UCSD-AML1 (cell line): ENCODE data around the gene CHAC2.

Experiments used
- DNase-seq: peaks from one replicate; lab custom pipeline; 2025; ENCODE audit not compliant: unreplicated experiment; lab: John Stamatoyannopoulos, UW

Gene CHAC2

DNA sequence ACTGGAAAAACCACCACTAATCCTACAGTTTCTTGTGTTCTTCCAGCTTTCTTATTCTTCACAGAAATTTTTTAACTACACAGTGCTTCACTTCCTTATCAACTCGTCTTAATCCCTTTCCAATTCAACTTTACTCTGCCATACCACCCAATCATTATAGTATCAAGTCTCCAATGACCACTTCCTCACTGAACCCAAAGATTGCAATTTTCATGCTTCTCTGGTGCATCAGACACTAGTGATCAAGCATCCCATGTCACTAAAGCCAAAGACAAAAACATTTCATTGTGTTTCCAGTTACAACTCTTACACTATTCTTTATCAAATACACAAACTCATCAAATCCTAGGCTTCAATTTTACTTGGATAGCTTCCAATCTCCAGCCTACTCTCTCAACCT is 9.5 kb downstream of the CHAC2 start:
- no peak for DNase-seq

DNA sequence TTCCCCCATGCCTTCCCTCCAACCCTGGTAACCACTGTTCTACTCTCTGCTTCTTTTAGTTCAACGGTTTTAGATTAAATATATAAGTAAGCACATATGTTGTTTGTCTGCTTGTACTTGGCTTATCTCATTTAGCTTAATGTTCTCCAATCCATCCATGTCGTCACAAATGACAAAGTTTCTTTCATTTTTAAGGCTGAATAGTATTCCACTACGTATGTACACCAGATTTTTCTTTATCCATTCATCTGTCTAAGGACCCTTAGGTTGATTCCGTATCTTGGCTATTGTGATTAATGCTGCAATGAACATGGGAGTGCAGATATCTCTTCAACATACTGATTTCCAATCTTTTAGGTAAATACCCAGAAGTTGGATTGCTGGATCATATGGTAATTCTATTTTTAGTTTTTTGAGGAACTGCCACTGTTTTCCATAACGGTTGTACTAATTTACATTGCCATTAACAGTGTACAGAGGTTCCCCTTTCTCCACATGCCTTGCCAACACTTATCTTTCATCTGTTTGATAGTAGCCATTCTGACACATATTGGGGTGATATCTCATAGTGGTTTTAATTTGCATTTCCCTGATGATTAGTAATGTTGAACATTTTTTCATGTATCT is 11.0 kb downstream of the CHAC2 start:
- DNase-seq = no peak

DNA sequence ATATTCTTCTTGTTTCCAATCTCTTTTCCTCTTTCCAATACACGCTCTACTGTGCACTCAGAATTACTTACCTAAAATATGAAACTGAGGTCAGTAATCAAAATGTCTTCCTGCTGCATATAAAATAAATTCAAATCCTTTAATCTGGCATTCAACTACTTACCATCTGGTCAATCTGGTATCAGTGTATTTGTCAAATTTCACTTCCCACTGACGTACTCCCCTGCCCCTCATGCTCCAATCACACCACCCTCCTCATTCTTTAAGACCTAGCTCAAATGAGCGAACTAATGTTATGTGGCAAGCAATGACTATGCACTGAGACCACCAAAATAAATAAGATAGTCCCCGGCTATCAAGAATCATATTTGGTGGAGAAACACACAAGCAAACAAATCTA is 12.5 kb downstream of the CHAC2 start:
- DNase-seq = no peak

DNA sequence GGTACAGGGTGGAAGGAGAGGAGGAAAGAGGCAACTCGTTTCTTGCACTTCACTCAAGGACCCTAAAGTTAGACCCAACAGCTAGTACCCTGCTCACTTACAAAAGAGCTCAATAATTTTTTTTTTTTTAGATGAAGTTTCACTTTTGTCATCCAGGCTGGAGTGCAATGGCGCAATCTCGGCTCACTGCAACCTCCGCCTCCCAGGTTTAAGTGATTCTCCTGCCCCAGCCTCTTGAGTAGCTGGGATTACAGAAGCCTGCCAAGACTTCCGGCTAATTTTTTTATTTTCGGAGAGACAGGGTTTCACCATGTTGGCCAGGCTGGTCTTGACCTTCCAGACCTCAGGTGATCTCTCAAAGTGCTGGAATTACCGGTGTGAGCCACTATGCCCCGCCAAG is 15.1 kb downstream of the CHAC2 start:
- no peak for DNase-seq

DNA sequence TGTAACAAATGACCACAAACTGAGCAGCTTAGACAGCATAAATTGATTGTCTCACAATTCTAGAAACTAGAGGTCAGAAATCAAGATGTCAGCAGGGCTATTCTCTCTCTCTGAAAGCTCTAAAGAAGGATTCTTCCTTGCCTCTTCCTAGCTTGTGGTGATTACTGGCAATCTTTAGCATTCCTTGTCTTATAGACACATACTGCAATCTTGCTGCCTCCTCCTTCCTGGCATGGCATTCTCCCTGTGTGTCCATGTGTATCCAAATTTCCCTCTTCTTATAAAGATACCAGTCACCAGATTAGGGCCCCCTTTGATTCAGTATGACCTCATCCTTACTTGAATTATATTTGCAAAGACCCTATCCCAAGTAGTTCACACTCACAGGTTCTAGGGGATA is 16.8 kb downstream of the CHAC2 start:
- no peak for DNase-seq

DNA sequence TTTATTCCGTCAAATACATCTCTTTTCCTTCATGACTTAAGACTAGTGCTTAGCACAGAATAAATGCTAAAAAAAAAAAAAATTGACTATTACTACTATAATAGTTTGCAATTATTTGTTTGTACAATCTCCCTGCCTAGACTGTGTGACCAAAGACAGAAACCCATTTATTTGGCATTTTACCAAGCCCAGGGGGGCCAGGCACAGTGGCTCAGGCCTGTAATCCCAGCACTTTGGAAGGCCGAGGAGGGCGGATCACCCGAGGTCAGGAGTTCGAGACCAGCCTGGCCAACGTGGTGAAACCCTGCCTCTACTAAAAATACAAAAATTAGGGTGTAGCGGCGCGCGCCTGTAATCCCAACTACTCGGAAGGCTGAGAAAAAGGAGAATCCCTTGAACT is 17.8 kb downstream of the CHAC2 start:
- no peak for DNase-seq

DNA sequence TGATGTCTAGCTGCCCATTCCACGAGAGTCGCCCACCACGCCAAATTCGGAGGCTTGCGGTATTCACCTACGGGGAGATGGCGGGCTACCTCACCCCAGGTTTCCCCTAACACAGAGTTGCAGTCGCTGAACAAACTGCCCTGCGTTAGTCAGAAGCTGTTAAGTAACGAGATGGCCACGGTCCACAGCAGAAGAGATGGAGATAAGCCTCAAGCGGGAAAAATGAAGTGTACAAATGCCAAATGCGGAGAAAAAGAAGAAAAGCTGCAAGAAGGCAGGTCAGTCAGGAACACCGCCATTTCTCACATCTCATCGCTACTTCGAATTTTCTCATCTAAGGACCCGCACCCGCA is 18.7 kb downstream of the CHAC2 start:
- peak; percentile 49 for DNase-seq

DNA sequence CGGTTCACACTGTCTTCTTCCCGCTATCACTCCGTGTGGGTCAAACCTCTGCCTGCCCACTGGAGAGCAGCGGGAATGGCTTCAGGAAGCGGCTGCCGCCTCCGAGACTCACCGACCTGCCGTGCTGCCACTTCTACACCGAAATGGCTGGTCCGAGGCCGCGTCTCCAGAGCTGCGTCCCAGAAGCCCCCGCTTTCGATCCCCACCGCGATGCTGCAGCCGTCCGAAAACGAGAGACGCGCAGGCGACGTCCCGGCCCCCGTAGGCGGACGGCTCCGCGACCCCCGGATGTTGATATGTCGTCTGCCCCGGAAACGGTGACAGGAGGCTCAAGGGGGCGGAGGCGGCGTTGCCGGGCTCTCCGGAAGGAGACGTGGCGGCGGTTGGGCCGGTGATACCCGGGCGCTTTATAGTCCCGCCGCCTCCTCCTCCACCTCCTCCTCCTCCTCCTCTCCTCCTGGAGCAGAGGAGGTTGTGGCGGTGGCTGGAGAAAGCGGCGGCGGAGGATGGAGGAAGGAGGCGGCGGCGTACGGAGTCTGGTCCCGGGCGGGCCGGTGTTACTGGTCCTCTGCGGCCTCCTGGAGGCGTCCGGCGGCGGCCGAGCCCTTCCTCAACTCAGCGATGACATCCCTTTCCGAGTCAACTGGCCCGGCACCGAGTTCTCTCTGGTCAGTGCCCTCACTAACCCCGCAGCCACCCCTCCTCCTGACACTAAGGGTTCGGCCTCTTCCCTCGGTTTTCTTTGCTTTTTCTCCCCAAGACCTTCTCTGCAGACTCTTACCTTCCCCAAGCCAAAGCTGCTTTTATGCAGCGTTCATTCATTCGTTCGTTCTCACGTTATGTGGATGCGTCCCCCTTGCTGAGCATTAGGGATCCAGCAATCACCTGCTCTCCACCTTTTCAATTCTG is 19.4 kb downstream of the CHAC2 start, which contains the start of the genes ASB3 and ERLEC1:
ASB3 (minus strand) TSS at position 249 of the 909 bp plus-strand sequence. CDS start 21,381 bp downstream, outside the sequence.
ERLEC1 (plus strand) TSS at position 340 of the 909 bp plus-strand sequence; CDS start at position 507, 167 bp downstream.
- peak; percentile 92 for DNase-seq

DNA sequence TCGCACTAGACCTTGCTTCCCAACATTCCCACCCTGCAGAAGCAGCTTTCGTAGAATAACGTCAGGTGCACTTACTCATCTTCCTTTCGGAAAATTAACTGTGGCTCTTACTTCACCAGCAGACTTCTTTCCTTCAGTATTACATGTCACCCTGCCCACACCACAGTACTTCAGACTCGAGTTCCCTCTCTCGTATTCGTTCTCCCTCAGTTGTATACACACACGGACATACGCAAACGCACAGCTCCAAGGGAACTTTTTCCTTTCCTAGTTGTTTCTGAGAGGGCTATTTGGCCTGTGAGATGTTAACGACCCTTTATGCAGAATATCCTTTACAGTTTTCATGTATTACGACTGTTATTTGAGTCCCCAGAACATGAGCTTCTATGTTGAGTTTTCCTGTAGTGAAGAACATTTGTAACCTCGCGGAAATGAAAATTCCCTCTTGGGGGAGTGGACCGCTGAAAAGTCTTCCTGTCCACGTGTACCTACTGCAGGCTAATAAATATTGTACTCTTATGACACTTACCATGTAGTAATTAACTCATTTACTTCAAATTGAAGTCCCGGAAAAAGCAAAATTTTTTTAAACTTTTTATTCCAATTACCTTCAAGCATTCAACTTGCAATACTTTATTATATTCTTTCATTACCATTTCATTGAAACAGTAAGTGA is 20.1 kb downstream of the CHAC2 start:
- DNase-seq = no peak

DNA sequence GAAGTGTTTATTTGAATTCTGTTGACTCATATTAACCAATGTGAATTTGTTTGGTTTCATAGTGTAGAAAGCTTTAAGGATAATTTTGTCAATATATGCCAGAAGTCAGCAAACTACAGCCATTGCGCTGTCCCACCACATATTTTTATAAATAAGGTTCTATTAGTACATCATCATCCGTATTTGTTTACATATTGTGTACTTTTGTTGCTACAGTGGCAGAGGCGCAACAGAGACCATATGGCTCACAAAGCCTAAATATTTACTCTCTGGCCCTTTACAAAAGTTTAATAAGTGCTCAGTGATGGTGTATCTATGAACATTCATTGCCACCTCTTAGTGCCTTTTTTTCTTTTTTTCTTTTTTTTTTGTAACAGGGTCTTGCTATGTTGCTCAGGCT is 25.7 kb downstream of the CHAC2 start:
- no peak for DNase-seq

DNA sequence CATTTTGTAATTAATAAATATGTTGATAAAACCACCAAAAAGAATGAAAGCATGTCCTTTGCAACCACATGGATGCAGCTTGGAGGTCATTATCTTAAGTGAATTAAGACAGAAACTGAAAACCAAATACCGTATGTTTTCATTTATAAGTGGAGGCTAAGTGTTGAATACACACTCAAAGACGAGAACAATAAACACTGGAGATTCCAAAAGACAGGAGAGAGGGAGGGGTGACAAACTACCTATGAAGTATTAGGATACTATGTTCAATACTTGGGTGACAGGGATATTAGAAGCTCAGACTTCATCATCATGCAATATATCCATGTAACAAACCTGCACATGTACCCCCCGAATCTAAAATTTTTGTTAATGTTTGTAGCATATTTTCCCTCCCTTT is 26.2 kb downstream of the CHAC2 start:
- DNase-seq = no peak

DNA sequence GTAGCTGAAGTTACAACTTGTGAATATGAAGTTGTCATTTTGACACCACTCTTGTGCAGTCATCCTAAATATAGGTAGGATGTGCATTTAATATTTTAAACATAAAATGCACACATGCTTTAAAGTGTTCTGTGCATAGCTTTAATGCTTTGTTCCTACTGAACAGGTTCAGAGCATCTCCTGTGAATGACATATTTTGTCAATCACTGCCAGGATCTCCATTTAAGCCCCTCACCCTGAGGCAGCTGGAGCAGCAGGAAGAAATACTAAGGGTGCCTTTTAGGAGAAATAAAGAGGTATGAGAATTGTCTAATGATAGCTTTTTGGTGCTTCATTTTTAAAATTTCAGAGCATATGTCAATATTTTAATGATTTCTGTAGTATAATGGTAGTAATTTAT is 33.9 kb downstream of the CHAC2 start:
- DNase-seq = no peak

DNA sequence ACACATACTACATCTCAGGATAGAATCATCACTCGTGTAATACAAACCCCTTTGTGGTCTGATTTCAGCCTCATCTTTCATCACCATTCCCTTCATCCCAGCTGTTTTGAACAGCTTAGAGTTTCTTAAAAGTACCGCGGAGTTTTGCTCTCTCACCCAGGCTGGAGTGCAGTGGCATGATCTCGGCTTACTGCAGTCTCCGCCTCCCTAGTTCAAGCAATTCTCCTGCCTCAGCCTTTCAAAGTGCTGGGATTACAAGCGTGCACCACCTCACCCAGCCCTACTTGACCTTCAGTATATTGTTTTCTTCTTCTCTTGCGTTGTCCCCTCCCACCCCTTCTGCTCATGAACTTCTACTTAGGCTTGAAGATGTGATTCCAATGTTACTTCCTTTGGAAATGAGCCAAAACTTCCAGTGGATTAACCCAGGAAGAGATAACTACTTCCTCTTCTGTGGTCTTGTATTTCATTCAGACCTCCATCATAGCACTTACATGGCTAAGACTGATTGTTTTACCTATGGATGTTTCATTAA is 35.1 kb downstream of the CHAC2 start:
- DNase-seq = no peak

DNA sequence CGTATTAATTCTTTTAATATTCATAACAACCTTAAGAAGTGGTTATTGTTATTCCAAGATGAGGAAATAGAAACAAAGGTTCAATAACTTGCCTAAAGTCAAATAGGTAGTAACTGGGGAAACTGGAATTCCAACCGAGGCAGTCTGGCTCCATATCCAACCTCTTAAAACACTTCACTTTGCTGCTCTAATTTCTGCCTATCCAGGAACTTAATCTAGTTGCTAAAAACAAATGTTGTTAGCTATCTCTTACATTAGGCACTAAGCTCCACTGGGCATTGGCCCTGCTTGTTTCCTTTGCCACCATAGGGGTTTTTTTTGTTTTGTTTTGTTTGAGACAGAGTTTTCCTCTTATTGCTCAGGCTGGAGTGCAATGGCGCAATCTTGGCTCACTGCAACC is 44.0 kb downstream of the CHAC2 start:
- no peak for DNase-seq

DNA sequence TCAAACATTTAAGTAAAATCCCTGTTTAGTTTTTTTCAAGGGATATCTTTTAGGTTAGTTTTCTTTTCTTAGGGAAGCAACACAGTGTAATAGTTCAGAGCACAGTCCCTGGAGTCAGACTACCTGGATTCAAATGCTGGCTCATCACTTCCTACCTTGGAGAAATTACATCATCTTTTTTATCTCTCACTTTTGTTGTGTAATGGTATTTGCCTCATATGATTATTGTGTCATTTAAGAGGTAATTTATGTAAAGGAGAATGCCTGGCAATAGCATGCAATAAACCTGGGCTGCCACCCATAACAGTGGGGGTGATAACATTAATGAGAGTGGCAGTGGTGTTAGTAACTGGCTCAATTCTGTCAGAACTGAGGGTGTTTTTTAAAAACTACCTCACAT is 45.5 kb downstream of the CHAC2 start:
- DNase-seq = no peak

DNA sequence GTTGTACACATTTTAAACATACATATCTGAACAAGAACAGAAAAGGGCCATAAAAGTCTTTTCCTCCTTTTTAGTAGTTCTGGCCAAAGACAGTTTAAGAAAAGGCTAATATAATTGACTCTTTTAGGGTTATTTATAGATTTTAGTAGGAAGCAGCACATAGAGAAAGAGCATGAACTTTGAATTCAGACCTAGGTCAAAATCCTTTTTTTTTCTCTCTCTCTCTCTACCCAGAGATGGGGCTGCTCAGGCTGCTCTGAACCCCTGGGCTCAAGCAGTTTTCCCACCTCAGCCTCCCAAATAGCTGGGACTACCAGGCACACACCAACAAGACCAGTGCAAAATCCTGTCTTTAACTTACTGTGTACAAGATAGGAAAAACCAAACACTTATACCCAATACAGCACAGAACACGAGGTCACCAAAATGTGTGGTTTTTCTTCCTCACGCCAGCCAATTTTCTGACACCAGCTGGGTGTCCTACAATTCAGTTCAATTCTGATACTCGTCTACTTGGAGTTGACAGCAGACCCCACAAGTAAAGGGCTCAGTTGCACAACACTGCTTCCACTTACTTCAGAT is 51.3 kb downstream of the CHAC2 start:
- DNase-seq = no peak

DNA sequence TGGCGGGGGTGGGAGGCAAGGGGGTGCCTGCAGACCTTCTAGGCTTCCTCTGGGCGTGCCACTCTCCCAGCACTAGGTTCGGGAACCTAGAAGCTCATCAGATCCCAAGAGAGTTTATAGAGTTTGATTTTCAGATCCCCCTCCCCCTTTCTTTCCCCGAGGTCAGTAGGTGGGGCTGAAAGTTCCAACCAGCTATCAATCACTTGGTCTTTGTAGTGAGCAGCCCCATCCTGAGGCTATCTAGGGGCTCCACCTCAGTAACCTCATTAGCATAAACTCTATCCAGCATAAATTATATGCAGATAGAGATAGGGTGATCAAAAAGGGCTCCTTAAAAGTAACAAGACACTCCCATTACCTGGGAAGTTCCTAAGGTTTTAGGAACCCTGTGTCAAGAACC is 52.0 kb downstream of the CHAC2 start:
- DNase-seq = no peak

DNA sequence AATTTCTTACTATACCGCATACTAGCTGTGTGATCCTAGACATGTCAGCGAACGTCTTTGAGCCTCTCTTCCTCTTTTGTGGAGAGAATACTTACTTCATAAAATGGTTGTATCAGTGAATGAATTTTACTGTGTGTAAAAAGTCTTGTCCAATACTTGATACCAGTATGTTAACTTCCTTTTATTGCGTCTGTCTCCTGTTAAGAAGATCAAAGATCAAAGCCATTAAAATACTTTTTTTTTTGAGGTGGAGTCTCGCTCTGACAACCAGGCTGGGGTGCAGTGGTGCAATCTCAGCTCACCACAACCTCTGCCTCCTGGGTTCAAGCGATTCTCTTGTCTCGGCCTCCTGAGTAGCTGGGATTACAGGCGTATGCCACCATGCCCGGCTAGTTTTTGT is 52.4 kb downstream of the CHAC2 start:
- no peak for DNase-seq

DNA sequence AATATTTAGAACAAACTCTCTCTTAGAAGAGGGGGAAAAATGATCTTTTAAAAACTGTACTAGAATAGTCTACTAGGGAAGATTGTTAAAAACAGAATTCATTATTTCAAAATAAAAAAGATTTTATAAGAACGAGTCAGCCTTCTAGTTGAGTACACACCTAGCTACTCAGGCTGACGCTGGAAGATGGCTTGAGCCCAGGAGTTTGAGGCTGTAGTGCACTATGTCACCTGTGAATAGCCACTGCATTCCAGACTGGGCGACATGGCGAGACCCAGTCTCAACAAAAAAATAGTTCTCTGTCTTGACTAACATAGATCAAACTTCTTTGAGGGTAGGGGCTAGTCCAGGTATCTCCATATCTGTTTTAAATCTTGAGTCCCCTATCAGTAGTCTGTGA is 53.1 kb downstream of the CHAC2 start:
- DNase-seq = no peak

DNA sequence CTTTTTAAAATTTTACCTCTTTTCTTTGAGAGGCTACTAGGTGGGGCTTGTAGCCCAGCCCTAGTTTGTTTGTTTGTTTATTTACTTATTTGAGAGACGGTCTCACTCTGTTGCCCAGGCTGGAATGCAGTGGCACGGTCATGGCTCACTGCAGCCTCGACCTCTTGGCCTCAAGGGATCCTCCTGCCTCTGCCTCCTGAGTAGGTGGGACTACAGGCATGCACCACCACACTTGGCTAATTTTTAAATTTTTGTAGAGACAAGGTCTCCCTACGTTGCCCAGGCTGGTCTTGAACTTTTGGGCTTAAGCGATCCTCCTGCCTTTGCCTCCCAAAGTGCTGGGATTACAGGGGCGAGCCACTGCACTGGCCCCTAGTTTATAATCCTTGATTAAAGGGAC is 54.2 kb downstream of the CHAC2 start:
- DNase-seq = no peak

DNA sequence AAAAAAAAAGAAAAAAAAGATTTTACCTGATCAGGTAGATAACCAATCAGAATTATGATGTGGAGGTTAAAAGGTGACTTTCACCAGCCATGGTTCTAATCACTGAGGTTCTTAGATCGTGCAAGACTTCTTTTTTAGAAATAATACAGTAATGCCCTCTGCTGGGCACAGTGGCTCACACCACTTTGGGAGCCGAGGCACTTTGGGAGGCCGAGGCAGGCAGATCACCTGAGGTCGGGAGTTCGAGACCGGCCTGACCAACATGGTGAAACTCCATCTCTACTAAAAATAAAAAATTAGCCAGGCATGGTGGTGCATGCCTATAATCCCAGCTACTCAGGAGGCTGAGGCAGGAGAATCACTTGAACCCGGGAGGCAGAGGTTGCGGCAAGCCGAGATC is 56.0 kb downstream of the CHAC2 start:
- DNase-seq = peak; percentile 8
